ENCODE measurements around the gene CDSN. TPM values are rescaled to one million over a fixed set of nuclear protein-coding genes. Genes with fewer than 3 reads are reported as not detected.

CDSN gene
- total and polyA plus RNA-seq, 2 of the 8 experiments (the other 6 are each of a cell fraction or from before 2014, with no cell fraction given) = not detected

DNA sequence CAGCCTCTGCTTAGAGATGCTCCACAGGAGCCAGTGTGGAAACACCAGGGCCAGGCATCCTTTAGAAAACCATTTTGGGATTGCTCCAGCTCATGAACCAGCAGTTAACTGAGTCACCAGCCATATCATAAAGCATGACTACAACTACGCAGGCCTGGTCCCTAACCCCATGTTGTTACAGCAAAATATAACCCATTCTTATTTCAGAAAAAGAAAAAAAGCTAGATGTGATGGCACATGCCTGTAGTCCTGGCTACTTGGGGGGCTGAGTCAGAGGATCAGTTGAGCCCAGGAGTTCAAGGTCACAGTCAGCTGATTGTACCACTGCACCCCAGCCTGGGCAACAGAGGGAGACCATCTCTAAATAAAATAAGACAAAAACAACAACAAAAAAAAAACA, 44.7 kb downstream of the CDSN start:
- 96% methylated on average over 1 of the region's 1 CpG; no CpG with 5 or more reads in 1 of the 2 experiments for WGBS, 2 experiments (ENCODE audit: extremely low coverage in 1 of 2, insufficient coverage in 1 of 2, insufficient read length in 1 of 2, insufficient replicate concordance in 2 of 2, low coverage in 1 of 2, low lambda C conversion rate in 2 of 2, missing lambda C conversion rate in 1 of 2)
- Histone ChIP-seq H3K4me2 (ENCODE audit: insufficient read depth in 1 of 2, low read depth in 2 of 2, low read length in 2 of 2) (no peak overlapping the region), H3K9ac (replicated peaks in 1 of 4; ENCODE audit: extremely low read depth in 1 of 4, low read depth in 3 of 4, low read length in 3 of 4) (no peak overlapping the region), H4K8ac (ENCODE audit: extremely low read depth, insufficient read depth, low read length) (no peak overlapping the region), H3K27ac (ENCODE audit: low read depth, low read length) (no peak overlapping the region), H3K23me2 (ENCODE audit: low read depth, low read length) (0 out of 2 replicates have a peak, but pooled peaks cover 2% of the 10 kb centered on the region), H3K23ac (ENCODE audit: insufficient read length) (no peak overlapping the region), H4K20me1 (replicated peaks in 1 of 2; ENCODE audit: control insufficient read depth in 1 of 2, insufficient read depth in 2 of 2, low read length in 2 of 2) (no peaks in the 10 kb centered on the region), H3K18ac (ENCODE audit: extremely low read depth, low read length) (no peak overlapping the region), H3K27me3 (replicated peaks in 1 of 4; ENCODE audit: control insufficient read depth in 3 of 4, extremely low read depth in 1 of 4, insufficient read depth in 3 of 4, low read length in 3 of 4) (no peaks in the 10 kb centered on the region), H3K79me2 (ENCODE audit: control insufficient read depth in 1 of 2, insufficient read depth in 2 of 2, low read length in 2 of 2) (no peaks in the 10 kb centered on the region), H4K91ac (replicated peaks; ENCODE audit: insufficient read length, low read length) (no peak overlapping the region), H3K9me3 (ENCODE audit: insufficient read depth in 2 of 2, low read depth in 1 of 2, low read length in 1 of 2) (no peaks in the 10 kb centered on the region), H2BK120ac (replicated peaks; ENCODE audit: low read depth, low read length) (no peak overlapping the region), H2AK5ac (ENCODE audit: low read depth, low read length) (no peak overlapping the region), H2BK20ac (ENCODE audit: low read length) (no peak overlapping the region), H3K4me1 (replicated peaks in 1 of 4; ENCODE audit: control insufficient read depth in 3 of 4, insufficient read depth in 4 of 4, low read length in 3 of 4) (peaks cover under 1 to 14% (median 6%) of the 10 kb centered on the region in 4 experiments), H2BK15ac (ENCODE audit: low read length) (no peak overlapping the region), H3K4ac (replicated peaks; ENCODE audit: insufficient read length, low read depth, low read length) (peak overlapping the region; percentile 4), H3K36me3 (ENCODE audit: control insufficient read depth in 2 of 4, insufficient read depth in 4 of 4, low read length in 3 of 4) (no peaks in the 10 kb centered on the region), H2AFZ (ENCODE audit: low read length) (no peak overlapping the region), H3K4me3 (ENCODE audit: extremely low read depth in 1 of 4, insufficient read depth in 2 of 4, low read depth in 3 of 4, low read length in 4 of 4) (no peak overlapping the region), H3K14ac (ENCODE audit: insufficient read length) (no peak overlapping the region), H3K56ac (replicated peaks; ENCODE audit: insufficient read length, low read depth, low read length) (no peak overlapping the region), H2BK5ac (ENCODE audit: low read depth, low read length) (no peak overlapping the region), H4K5ac (ENCODE audit: insufficient read length, low read depth, low read length) (no peak overlapping the region), H3K79me1 (ENCODE audit: low read depth, low read length) (no peaks in the 10 kb centered on the region), H2BK12ac (ENCODE audit: low read depth, low read length) (no peak overlapping the region)
- ChIA-PET CTCF (ENCODE audit: partially characterized antibody) (interaction anchor here (0.6 to 1.3 kb wide), 4 partner anchors 128 to 162 kb away, joined by 3 to 7 read pairs (median 3); no protein-coding TSS in a partner anchor), POLR2A (ENCODE audit: partially characterized antibody) (interaction anchor here (0.6 kb wide), 1 partner anchor 58 kb away, joined by 3 read pairs; no protein-coding TSS in a partner anchor)
- DNase-seq (ENCODE audit: low read depth in 1 of 2, low spot score in 2 of 2) (no peak), FAIRE-seq (no peak)
- TF ChIP-seq RNF2 (IDR thresholded peaks at IDR 0.05; ENCODE audit: borderline replicate concordance, low read depth, low read length, missing control alignments, poor library complexity, severe bottlenecking) (no peak), CTBP2 (IDR thresholded peaks at IDR 0.05; ENCODE audit: borderline replicate concordance, insufficient read depth, insufficient read length, low read length) (no peak), RXRA (IDR thresholded peaks at IDR 0.05; ENCODE audit: insufficient read depth, low read depth, low read length) (no peak), NANOG (IDR thresholded peaks at IDR 0.05; ENCODE audit: insufficient read depth, low read depth, low read length, poor library complexity, severe bottlenecking) (no peak), RBBP5 (IDR thresholded peaks at IDR 0.05; ENCODE audit: borderline replicate concordance, low read depth, low read length) (no peak), EZH2 (IDR thresholded peaks at IDR 0.05; ENCODE audit: low read depth, low read length, severe bottlenecking) (no peak), EP300 (IDR thresholded peaks at IDR 0.05; ENCODE audit: borderline replicate concordance in 1 of 2, low read depth in 2 of 2, low read length in 2 of 2) (no peak), JUN (IDR thresholded peaks at IDR 0.05; ENCODE audit: low read depth, low read length) (no peak), SAP30 (IDR thresholded peaks at IDR 0.05; ENCODE audit: insufficient read depth, insufficient replicate concordance, low read length) (no peak), TAF7 (optimal IDR thresholded peaks at IDR 0.05; ENCODE audit: borderline replicate concordance, low read depth, low read length) (no peak), ASH2L (IDR thresholded peaks at IDR 0.05; ENCODE audit: low read length) (no peak), HDAC6 (IDR thresholded peaks at IDR 0.05; ENCODE audit: low read depth, low read length) (no peak)

All from H1 (cell line).